Raji (cell line): ENCODE measurements around the gene OR11H7.

ENCODE experiments used
- POLR2A ChIP-seq: IDR thresholded peaks from 2 replicates; pipeline ENCODE4 v1.6.1; 2011; ENCODE audit warnings: low read depth, low read length, control low read depth; ENCODE audit not compliant: insufficient read depth

Gene OR11H7

GRCh38 chr14:20262642-20263128 is 33.9 kb downstream of the OR11H7 start:
- no peak for TF ChIP-seq POLR2A

- TF ChIP-seq POLR2A, result no peak
Measured at GRCh38 chr14:20274062-20274461, 45.3 kb downstream of the OR11H7 start.

GRCh38 chr14:20277409-20277808 is 48.6 kb downstream of the OR11H7 start:
- no peak for TF ChIP-seq POLR2A

GRCh38 chr14:20278414-20278813 is 49.6 kb downstream of the OR11H7 start:
- TF ChIP-seq POLR2A, result no peak
